ENCODE data around the gene NECTIN2.
"Not testable (repeated sequence)": the region's sequence is repeated elsewhere in the genome, so short reads cannot be mapped to it uniquely, and the experiment has no call there.

DNA sequence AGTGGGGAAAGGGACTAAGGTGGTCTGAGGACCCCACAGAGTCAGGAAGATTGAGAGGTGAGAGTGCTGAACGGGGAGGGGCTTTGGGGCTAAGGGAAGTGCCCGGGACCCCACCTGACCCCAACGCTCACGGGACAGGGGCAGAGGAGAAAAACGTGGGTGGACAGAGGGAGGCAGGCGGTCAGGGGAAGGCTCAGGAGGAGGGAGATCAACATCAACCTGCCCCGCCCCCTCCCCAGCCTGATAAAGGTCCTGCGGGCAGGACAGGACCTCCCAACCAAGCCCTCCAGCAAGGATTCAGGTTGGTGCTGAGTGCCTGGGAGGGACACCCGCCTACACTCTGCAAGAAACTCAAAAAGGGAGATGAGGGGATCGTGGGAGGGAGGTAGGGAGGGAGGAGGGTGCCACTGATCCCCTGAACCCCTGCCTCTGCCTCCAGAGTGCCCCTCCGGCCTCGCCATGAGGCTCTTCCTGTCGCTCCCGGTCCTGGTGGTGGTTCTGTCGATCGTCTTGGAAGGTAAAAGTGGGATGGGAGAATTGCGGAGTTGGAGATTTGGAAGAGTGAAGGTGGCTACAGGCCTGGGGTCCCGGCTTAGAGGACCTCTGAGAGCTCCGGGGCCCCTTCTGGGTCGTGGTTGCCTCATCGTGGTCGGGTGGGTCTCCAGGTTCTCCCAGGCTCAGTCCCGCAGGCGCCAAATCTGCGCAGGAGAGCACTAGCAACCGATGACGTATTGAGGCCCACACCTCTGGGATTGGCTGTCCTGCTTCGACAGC, 68.5 kb downstream of the NECTIN2 start, which contains the start of gene APOC1:
- not testable (repeated sequence) for TF ChIP-seq EZH2 (IDR thresholded peaks at IDR 0.05; ENCODE audit: insufficient read depth, low read length); CTCF (IDR thresholded peaks at IDR 0.05; ENCODE audit: insufficient read depth, low read depth, low read length)

Data from astrocyte (in vitro differentiated cells and primary cell).